HG03378 (cell line): ENCODE data around the gene IL18R1.
"Not testable (repeated sequence)": the region's sequence is repeated elsewhere in the genome, so short reads cannot be mapped to it uniquely, and the experiment has no call there.

ENCODE experiments used
- ATAC-seq: cut with Tn5 transposase; IDR thresholded peaks from one replicate; pipeline ENCODE4 v1.9.1; 2021; ENCODE audit warnings: mild to moderate bottlenecking, moderate library complexity; ENCODE audit not compliant: unreplicated experiment

The IL18R1 gene

GRCh38 chr2:102355526-102356380 lies at the start of gene IL18R1:
IL18R1 (plus strand) TSS chr2:102355796; CDS start chr2:102362661, 6,865 bp downstream.
- peak; percentile 78 for ATAC-seq

- ATAC-seq = no peak
These were observed 49.5 kb upstream of the IL18R1 start for GRCh38 chr2:102306125-102306524.

GRCh38 chr2:102310964-102311640 lies 44.5 kb upstream of the IL18R1 start, which contains the start of gene IL1RL1:
IL1RL1 (plus strand) TSS chr2:102311563; CDS start chr2:102338265, 26,702 bp downstream.
- no peak for ATAC-seq

- no peak for ATAC-seq
These were observed 42.6 kb upstream of the IL18R1 start for GRCh38 chr2:102313025-102313424.

- ATAC-seq = no peak
These were observed 42.1 kb upstream of the IL18R1 start for GRCh38 chr2:102313471-102313870.

GRCh38 chr2:102313950-102314349 lies 41.6 kb upstream of the IL18R1 start:
- no peak for ATAC-seq

GRCh38 chr2:102315921-102316320 lies 39.7 kb upstream of the IL18R1 start:
- ATAC-seq = no peak

- ATAC-seq = no peak
These were observed 37.9 kb upstream of the IL18R1 start for GRCh38 chr2:102317715-102318114.

GRCh38 chr2:102318437-102318836 lies 37.2 kb upstream of the IL18R1 start:
- ATAC-seq = no peak

- ATAC-seq = no peak
These were observed 33.5 kb upstream of the IL18R1 start for GRCh38 chr2:102321941-102322719.

GRCh38 chr2:102324914-102325313 lies 30.7 kb upstream of the IL18R1 start:
- ATAC-seq = not testable (repeated sequence)

- no peak for ATAC-seq
These were observed 24.1 kb upstream of the IL18R1 start for GRCh38 chr2:102331311-102331980.

- no peak for ATAC-seq
These were observed 21.1 kb upstream of the IL18R1 start for GRCh38 chr2:102334486-102334885.

- ATAC-seq = no peak
These were observed 19.7 kb upstream of the IL18R1 start for GRCh38 chr2:102335871-102336366.

- ATAC-seq = no peak
These were observed 19.1 kb upstream of the IL18R1 start for GRCh38 chr2:102336502-102336945.

- no peak for ATAC-seq
These were observed 18.6 kb upstream of the IL18R1 start for GRCh38 chr2:102337012-102337411.

GRCh38 chr2:102337481-102338386 lies 17.9 kb upstream of the IL18R1 start:
- ATAC-seq = no peak

- no peak for ATAC-seq
These were observed 14.8 kb upstream of the IL18R1 start for GRCh38 chr2:102340778-102341177.

GRCh38 chr2:102342888-102343287 lies 12.7 kb upstream of the IL18R1 start:
- no peak for ATAC-seq
